ENCODE results near the gene SH3BP5.

The SH3BP5 gene

DNA sequence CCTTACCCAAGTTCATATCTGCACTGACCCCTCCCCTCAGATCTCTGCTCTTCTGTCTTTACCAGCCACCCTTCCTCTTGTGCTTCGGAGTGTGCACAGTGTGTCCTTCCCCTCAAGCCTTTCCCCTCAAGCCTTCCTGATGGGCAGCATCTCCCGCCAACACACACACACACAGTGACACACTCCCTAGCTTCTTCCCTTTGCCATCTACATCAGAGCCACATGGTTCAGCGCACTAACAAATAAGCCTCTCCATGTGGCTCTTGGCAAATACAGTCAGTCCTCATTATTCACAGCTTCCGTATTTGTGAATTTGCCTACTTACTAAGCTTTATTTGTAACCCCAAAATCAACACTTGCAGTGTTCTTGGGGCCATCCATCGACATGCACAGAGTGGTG, 37.5 kb downstream of the SH3BP5 start:
- no peak for DNase-seq

DNA sequence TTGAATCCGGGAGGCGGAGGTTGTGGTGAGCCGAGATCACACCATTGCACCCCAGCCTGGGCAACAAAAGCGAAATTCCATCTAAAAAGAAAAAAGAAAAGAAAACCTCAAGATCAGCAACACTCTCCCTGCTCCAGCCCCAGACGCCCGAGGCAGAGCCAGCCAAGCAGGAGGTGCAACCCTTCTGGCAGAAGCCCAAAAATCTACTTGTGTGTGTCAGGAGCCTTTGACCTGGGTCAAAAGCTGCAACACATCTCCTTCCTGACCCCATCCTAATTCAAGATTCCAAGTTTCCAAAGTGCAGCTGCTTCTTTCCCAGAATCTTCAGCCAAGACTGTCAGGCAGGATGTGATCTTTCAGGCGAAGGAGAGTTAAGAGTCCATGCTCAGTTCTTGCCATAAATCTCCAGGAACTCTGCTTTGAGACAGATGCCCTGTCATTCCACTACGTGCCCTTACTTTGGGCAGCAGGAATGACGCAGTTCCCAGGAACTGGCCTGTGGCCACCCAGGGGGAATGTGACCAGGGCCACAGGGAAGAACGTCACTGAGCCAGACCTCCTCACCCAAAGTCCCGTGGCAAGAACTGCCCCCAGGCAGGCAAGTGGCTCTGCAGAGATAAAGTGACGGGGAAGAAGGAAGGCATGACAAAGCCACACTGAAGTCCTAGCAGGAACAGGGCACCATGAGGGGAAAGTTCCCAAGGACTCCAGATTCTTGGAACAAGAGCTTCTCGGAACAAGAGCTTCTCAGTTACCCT, 39.4 kb downstream of the SH3BP5 start:
- no peak for DNase-seq

DNA sequence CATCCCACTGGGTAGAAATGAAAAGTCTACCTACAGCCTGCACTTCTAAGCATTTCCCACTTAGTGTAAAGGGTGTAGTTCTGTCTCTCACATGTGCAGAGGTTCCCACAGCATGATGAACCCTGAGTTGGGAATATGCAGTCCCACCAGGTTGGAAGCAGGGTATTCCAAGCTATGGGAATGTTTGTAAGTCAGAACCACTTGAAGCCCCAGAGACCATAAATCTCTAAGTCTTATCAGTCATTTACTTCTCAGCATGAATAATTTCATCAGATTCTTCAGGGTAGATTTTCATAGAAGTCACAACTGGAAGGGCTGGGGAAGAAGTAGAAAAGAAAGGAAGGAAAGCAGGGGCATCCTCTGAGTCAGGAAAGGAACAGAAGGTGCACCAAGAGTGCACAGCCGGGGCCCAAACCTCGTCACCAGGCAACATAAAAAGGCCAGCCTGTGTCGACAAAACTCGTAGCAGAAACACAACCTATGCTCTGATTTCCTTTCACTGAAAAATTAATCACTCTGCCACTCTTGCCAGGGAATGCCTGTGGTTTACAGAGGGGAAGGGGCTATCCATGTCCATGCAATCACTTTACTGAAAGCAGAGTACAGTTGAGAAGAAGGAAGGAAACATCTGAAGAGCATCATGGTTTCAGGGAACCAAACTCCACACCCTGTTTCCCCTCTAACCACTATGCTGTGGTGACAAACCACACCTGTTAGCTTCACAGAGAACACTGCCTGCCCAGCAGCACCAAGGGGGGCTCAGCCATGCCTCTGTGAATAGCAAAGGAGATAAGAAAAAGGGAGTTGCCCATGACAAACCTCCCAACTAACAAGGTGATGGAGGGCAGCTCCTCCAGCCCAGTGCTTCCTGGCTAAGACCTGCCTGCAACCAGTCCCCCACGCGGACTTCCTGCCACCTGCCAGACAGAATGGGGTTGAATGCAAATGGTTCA, 40.5 kb downstream of the SH3BP5 start:
- peak; percentile 56 for DNase-seq

DNA sequence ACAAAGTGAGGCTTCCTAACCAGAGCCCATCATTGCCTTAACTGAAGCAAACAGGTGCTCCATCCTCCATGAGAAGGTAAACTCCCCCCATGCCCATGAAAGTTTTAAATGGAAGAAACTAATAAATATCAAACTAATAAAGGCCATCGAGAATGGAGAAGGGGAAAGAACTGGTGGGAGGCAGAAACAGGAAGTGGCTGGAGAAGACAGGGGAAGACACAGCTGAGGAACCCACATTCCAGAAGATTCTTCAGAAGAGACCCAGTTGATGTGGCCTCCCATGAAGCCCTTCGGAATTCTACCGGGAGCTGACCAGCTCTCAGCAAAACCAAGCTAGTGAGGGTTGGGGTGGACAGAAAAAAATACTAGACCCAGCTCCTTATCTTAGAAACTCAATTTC, 41.6 kb downstream of the SH3BP5 start:
- DNase-seq: no peak

DNA sequence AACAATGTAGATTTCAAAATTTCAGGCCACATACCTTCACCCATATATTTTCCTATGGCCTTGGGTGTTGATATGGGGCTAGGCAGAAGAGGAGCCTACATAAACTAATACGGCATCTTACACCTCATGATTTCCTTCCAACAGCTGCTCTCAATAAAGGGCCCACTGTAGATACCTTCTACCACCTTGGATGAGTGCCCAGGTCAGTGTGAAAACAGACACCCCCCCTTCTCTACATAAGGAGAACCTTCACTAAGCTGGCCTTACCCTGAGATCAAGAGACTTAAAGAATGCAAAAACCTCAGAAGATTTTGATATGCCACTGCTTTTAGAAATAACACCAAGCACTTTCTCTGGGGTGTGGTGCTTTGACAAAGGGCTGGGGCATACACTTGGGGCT, 42.7 kb downstream of the SH3BP5 start:
- DNase-seq: no peak

DNA sequence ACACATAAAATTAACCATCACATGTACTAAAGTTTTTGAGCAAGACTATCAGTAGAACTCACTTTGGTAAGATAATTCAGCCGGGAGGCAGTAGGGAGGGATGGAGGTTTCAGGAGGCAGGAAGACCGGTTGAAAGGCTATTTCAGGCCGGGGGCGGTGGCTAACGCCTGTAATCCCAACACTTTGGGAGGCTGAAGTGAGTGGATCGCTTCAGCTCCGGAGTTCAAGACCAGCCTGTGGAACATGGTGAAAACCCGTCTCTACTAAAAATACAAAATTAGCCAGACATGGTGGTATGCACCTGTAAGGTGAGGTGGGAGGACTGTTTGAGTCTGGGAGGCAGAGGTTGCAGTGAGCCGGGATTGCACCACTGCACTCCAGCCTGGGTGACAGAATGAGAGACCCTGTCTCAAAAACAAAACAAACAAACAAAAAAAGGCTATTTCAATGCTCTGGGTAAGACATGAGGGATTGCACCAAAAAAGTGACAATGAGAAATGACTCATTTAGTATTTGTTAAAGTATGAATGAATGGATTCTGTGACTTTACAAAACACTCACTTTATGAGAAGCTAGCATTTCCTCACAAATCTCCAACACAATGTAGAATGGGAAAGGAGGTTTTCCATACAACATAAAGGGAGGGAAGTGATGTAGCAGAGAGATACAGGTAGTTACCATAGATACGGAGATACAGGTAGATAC, 43.9 kb downstream of the SH3BP5 start:
- no peak for DNase-seq

DNA sequence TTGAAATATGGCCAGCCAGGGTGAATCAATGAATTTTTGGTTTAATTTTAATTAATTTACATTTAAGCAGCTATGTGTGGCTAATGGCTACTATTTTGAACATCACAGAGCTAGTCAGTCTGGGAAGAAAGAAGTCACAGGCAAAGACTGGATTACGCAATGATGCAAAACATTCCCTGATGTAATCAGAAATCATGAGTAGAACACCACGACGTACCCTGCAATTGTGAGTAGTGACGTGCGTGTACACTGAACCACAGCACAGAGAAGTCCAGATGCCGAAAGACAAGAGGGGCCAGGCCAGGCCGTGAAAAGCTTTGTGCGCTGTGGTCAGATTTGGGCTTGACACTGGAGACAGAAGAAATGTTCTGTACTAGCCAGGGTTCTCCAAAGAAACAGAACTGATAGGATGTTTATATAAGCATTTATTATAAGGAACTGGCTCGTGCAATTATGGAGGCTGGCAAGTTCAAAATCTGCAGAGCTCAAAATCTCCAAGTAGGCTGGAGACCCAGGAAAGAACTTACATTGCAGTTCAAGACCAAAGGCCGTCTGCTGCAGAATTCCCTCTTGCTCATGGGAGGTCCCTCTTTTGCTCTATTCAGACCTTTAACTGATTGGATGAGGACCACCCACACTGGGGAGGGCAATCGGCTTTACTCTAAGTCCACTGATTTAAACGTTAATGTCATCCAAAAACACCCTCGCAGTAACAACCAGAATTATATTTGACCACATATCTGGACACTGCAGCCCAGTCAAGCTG, 44.6 kb downstream of the SH3BP5 start:
- no peak for DNase-seq

DNA sequence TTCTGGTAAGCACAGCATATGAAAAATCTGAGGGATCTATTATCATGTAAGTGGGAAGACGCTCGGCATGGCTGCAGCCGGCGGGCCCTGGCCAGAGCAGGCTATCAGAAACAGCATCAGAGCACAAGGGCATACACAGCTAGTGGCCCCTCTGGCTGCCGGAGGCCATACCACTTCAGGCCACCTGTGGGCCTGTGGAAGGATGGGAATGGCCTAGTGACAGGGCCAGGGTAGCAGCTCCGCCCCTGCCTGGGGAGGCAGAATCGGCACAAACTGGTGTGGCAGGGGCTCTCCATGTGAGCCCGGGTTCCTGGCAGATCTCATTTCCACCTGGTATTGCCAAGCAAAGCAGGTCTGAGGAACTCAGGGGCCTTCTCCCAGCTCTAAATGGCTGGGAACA, 46.4 kb downstream of the SH3BP5 start:
- DNase-seq: no peak

DNA sequence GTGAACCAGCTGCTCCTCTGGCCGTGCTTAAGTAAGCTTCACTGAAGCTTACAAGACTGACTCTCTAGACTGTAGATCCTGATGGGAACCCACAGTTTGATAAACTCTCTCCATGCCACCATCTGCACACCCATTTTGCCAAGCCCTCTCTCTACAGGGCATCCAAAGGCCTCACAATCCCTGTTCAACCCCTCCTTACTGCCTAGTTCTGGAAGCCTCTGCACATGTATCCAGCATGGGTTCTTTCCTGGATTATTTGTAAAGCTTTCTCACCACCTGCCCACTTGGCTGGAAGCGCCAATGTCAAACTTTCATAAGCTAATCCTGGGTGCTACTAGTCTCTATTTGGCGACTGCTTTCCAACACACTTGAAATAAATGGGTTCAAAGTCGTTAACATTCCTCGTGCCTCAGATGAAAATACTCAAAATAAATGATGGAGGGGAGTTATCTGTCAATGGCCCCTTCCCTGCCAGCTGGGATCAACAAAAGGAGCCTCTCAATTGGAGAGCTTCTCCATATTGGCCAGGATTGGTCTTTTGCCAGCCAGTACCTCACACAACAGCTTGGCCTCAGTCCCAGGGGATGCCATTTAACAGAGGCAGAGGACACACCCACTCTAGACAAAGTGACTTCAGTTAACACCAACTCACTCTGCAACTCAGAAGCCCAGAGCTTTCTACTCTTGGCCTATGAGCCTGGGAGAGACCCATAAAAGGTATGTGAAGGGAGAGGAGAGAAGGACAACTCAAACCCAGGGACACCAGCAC, 48.1 kb downstream of the SH3BP5 start:
- no peak for DNase-seq

DNA sequence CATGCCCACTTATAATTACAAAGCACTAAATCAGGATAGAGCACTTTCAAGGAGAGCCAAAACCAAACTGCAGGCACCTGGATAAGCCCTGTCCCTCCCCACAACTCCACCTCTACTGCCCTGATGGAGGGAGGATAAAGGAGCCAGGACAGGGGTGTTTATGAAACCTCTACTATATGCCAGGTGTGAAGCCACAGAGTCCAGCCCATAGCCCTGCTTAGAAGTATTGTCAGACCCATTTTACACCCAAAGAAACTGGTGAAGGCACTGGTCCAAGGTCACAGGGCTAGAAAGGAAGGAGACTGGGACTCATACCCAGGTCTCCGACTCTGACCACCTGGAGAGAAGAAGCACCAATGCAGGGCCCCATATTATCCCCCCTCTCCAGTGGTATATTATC, 48.7 kb downstream of the SH3BP5 start:
- no peak for DNase-seq

DNA sequence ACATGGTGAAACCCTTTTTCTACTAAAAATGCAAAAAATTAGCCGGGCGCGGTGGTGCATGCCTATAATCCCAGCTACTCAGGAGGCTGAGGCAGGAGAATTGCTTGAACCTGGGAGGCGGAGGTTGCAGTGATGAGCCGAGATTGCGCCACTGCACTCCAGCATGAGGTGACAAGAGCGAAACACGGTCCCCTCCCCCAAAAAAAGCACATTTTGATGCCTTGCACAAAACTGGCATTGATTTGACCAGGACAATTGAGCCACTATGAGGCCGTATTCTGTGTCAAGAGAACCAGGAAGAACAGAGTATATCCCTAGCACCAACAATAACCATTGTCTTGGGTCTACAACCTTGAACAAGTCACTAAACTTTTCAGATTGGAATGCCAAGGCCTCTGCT, 50.6 kb downstream of the SH3BP5 start:
- no peak for DNase-seq

DNA sequence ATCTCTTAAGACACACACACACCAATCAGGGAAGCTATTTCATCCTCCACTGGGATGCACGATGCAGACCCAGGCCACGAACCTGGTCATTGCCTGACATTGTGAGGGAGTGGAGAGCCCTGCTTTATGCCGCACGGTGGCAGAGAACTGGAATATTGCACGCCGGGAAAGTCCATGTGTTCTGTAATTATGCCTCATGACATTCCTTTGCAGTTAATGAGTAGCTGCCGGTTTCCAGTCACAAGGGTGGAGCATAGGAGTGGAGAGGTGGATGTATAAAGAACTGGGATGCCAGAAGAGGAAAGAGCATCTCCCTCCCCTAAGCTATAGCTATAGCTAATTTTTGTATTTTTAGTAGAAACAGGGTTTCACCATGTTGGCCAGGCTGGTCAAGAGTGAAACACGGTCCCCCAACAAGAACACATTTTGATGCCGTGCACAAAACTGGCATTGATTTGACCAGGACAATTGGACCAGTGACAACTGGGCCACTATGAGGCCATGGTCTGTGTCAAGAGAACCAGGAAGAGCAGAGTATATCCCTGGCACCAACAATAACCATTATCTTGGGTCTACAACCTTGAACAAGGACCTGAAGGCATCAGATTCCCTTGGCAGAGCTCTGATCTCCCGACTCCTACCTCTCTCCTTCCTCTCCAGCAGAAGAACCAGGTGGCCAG, 51.4 kb downstream of the SH3BP5 start:
- DNase-seq: no peak

DNA sequence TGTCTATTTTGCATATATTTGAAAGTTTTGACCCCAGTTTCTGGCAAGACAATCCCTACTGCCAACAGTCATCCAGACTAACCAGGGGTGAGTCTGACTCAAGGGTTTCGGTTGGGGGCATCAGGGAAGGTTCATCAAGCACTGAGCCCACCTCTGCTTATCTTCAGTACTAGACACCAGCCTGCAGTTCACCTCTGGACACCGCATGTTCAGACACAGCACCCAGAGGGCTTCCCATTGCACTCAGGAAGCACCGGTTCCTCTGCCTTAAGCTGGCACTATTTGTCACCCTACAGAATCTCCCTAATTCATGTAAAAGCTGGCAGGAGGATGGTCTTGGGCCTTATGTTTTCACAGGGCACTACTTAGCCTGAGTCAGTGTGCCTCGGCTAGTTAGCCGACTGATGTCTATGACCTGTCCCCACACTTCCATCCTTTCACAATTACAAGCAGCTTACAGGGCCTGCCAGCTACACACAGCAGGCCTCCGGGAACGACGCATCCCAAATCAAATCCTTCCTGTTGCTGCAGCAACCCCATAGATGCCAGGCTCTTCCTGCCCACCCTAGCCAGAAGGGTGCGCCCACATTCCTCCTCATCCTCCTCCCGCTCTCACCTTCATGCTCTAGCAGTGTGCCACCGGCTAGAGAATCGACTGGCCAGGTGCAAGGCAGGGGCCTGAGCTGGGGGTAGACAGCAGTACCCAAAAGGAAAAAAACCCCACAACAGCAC, 52.5 kb downstream of the SH3BP5 start:
- no peak for DNase-seq

DNA sequence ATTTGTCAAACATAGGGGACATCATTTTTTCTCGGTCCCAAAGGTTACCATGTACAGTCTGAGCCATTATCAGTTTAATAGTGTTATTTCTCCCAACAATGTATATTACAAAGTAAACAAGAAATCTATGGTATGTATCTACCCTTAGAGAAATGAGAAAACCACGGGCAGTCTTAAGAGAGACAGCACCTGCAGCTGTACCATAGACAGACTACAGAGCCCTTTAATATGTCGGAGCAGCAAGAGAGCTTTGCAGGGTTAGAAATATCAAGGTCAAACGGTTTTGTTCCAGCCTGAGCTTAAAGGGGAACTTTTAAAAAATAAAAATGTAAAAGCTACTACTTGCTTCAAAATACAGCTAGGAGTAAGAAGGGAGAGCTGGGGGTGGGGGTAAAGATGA, 53.2 kb downstream of the SH3BP5 start:
- DNase-seq: no peak

DNA sequence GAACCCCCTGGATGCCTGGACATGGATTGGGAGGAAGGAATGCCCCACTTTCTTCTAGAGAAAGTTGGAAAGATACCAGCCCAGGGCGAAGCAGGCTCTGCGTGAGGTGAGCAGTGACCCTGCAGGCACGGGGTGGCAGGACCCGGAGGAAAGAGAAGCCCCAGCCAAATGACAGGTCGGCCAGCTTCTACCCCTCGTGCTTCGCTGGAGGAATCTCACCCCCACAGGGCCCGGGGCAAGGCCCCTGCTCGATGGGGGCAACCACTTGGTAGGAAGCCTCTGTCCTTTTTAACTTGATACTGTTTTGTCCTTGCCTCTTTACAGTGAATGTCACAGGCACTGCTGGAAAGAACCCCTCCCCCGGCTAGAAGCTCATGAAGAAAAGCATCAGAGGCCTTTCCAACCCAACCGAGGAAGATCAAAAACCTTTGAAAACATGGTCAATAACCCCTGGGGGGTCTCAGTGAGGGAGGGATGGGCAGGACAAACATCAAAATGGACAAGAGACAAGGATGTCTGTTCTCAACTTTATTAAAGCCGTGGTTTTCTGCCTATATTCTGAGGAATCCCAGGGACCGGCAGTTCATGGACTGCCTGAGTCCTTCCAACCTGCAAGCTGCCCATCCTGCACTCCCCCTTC, 54.4 kb downstream of the SH3BP5 start:
- no peak for DNase-seq

DNA sequence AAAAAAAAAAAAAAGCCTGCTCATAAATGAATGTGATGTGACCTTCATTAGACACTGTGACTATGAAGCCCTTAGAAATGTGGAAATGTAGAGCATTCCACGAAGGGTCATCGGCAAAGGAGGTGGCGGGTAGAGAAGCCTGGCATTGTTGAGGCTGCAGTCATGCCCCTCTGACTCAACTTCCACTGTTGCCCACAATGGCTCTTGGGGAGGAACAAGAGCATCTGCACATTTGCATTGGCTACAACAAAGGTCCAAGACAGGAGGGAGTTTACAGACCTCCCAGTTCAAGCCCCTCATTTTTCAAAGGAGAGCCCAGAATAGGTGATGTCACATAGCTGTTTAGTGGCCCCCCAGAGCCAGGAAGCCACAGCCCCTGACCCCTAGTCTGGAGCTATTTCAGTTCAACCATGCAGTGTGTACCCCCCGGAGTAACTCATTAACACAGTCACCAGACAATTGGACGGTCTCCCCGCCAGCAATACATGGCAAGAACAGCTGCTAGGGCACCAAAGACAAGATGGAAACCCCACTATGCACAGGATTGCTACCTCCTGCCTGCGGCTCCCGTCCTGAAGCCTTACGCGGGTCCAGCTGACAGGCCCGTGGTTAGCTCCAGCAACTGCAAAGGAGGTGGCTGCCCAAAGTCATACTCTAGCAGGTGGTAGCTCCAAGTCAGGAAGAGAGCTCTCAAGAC, 56.2 kb downstream of the SH3BP5 start:
- no peak for DNase-seq

DNA sequence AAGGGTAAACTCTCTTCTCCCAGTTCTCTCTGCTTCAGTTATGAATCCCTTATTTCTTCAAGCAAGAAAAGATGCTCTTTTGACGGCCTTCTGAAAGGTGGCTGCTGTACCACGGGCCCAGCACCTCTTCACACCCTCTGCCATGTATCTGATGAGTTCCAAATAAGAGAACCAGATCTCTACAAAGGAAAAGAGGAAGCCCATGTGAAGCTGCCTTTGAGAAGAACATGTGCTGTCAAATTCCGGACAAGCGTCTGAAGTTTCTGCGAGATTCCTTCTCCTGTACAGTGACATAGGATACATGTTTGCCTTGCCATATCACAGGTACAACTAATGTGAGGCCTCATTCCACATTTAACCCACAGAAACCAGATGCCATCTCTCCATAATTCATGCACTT, 59.2 kb downstream of the SH3BP5 start:
- DNase-seq: no peak

DNA sequence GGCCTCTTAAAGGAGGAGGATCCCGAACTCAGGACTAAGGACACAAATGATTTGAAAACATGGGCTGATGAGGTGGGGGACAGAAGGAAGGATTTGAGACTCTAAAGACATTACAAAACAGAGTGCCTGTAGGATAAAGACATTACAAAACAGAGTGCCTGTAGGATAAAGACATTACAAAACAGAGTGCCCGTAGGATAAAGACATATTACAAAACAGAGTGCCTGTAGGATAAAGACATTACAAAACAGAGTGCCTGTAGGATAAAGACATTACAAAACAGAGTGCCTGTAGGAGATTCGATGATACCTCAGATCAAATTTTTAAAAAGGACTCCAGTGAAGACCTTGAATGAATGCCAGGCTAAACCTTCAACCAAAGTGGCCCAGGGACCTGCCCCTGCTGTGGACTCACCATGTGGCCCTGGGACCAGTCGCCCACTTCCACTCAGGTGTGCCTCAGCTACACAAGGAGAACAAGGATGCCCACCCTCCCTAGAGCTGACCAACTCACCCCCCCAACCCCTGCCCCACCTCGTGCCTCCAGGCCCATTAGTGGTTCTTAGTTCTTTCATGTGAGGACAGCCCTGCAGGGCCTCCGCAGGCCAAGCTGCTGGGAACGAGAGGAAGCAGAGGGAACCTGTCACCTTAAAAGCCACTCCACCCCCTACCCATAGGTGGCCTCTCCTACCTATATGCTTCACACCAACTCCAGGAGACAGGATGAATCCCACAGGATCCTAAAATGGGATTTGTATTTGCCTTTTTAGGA, 59.8 kb downstream of the SH3BP5 start:
- DNase-seq: no peak

All from activated CD4-positive, alpha-beta T cell treated with anti-CD3 and anti-CD28 coated beads, Interleukin-2, amount 50 U/mL, for 1 hour (primary cell).